Upper lobe of left lung (tissue), 4 donors: Measurements from ENCODE around the gene TIAL1.

Experiments used
- CTCF ChIP-seq, 6 experiments: fragments of 450-650 bp in 4 of 6; fragments of 200-600 bp in 2 of 6; sonication (generic) in 2 of 6; IDR thresholded peaks; one replicate each; pipeline ENCODE4 v1.5.1; 2016 to 2019; ENCODE audit warnings: antibody characterized with exemption in 6 of 6
- POLR2A ChIP-seq, 4 donors: fragments of 450-650 bp; IDR thresholded peaks; one replicate each; pipeline ENCODE4 v1.5.1; 2016 to 2017; ENCODE audit warnings: antibody characterized with exemption in 4 of 4, mild to moderate bottlenecking in 2 of 4

DNA sequence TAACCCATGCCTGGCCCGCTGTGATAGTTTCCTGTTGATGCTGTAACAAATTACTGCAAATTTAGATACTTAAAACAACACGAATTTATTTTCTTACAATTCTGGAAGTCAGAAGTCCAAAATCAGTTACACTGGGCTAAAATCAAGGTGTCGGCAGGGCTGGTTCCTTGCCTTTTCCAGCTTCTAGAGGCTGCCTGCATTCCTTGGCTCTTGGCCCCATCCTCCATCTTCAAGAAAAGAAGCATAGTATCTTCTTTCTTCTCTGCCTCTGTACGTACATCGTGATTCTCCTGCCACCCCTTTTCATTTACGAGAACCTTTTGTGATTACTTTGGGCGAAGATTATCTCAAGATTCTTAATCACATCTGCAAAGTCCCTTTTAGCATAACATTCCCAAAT, 1.6 kb upstream of the TIAL1 start:
- no peak for TF ChIP-seq CTCF (IDR thresholded peaks at IDR 0.05)
- no peak for TF ChIP-seq POLR2A (IDR thresholded peaks at IDR 0.05)
